HUES64 (cell line): ENCODE results near the gene MACROD1.

Source experiments
- H3K27ac ChIP-seq: 2 replicates; pipeline ENCODE4 v1.7.0; 2013; ENCODE audit warnings: low read depth, low read length, inconsistent platforms
- H3K27me3 ChIP-seq: 2 replicates; pipeline ENCODE4 v1.6.1; 2013; ENCODE audit warnings: mild to moderate bottlenecking, low read length; ENCODE audit not compliant: insufficient read depth
- H3K36me3 ChIP-seq: 2 replicates; pipeline ENCODE4 v1.6.1; 2013; ENCODE audit warnings: mild to moderate bottlenecking, low read length; ENCODE audit not compliant: insufficient read depth
- H3K4me1 ChIP-seq: 2 replicates; pipeline ENCODE4 v1.6.1; 2013; ENCODE audit warnings: mild to moderate bottlenecking, low read length, moderate library complexity; ENCODE audit not compliant: insufficient read depth
- H3K4me3 ChIP-seq: 2 replicates; pipeline ENCODE4 v1.5.1; 2013; ENCODE audit warnings: mild to moderate bottlenecking, low read length, moderate library complexity
- H3K9ac ChIP-seq: 2 replicates; pipeline ENCODE4 v1.6.1; 2013; ENCODE audit warnings: mild to moderate bottlenecking, low read depth, low read length
- H3K9me3 ChIP-seq: 2 replicates; pipeline ENCODE4 v1.6.1; 2013; ENCODE audit warnings: low read depth, low read length; ENCODE audit not compliant: insufficient read depth
- WGBS: fragments of 150-250, 120-280 bp; methylation state at CpG from one replicate; pipeline ENCODE4 v1.1.7; 2013; ENCODE audit warnings: missing lambda C conversion rate; 5-methylcytosine and 5-hydroxymethylcytosine counted together

Gene MACROD1

DNA sequence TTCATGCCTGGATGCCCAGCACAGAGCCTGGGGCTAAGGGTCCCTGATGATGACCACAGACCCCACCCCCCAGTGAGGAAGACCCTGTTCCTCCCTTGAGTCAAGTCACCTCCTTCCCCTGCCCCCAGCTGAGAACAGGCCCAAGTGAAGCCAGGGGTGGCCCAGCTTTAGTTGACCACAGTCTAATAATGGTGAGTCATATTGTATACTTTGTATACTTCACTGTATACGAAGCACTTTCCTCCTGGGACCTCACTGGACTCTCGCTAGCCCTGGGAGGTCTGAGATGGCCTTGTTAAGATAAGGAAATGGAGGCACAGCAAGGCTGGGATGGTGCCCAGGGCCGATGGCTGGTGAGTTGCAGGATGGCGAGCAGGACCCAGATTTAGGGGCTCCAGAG, 133.9 kb downstream of the MACROD1 start:
- 93% methylated on average over 4 of the region's 4 CpGs for WGBS
- no peaks in the 10 kb centered on the region for H3K9me3 ChIP-seq
- H3K4me1 ChIP-seq: peaks cover 28% of the 10 kb centered on the region
- peaks cover 79% of the 10 kb centered on the region for H3K27me3 ChIP-seq
- no peak overlapping the region for H3K9ac ChIP-seq
- H3K27ac ChIP-seq: no peak overlapping the region
- no peaks in the 10 kb centered on the region for H3K36me3 ChIP-seq
- no peak overlapping the region for H3K4me3 ChIP-seq

DNA sequence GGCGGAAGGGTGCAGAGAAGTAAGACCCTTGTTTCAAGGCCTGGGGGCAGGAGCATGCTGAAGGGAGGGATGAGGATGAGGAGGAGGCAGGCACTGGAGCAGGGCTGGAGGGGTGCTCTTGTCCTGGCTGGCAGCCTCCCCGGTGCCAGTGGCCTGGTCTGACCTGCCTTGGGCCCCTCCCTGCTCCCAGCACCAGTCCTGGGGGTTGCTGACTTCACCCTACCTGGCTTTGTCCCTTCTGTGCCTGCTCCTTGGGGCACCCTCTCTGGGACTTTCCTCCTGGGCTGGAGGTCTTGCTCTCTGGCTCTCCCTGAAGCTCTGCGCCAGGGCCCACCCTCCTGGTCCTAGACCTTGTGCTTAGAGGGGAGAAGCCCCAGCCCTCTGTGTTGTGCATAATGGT, 134.9 kb downstream of the MACROD1 start:
- WGBS: 86% methylated on average over 3 of the region's 3 CpGs
- H3K27me3 ChIP-seq: peaks cover 69% of the 10 kb centered on the region
- H3K9ac ChIP-seq: no peak overlapping the region
- no peak overlapping the region for H3K27ac ChIP-seq
- no peaks in the 10 kb centered on the region for H3K36me3 ChIP-seq
- no peak overlapping the region for H3K4me3 ChIP-seq
- H3K4me1 ChIP-seq: peaks cover 27% of the 10 kb centered on the region
- no peaks in the 10 kb centered on the region for H3K9me3 ChIP-seq

DNA sequence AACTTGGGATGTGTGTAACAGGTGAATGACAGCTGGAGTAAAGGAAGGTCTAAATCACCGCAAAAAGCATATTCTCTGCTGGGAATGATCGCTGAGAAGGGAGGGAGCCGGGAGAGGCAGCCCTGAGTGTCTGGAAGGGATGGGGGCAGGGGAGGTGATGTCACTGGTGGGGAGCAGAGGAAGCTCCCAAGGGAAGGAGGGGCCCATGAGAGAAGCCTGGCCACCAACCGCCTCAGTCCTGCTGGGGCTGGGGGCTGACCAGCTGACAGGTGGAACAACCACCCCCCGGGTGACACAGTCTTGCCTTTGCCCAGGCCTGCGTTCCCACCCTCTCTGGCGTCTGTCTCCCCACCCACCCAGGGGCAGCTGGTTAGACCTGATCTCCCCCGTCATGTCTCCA, 136.1 kb downstream of the MACROD1 start:
- H3K36me3 ChIP-seq: no peaks in the 10 kb centered on the region
- H3K9me3 ChIP-seq: no peaks in the 10 kb centered on the region
- 56% methylated on average over 8 of the region's 8 CpGs for WGBS
- H3K9ac ChIP-seq: no peak overlapping the region
- peaks cover 59% of the 10 kb centered on the region for H3K27me3 ChIP-seq
- no peak overlapping the region for H3K4me3 ChIP-seq
- H3K4me1 ChIP-seq: peaks cover 35% of the 10 kb centered on the region
- H3K27ac ChIP-seq: no peak overlapping the region

DNA sequence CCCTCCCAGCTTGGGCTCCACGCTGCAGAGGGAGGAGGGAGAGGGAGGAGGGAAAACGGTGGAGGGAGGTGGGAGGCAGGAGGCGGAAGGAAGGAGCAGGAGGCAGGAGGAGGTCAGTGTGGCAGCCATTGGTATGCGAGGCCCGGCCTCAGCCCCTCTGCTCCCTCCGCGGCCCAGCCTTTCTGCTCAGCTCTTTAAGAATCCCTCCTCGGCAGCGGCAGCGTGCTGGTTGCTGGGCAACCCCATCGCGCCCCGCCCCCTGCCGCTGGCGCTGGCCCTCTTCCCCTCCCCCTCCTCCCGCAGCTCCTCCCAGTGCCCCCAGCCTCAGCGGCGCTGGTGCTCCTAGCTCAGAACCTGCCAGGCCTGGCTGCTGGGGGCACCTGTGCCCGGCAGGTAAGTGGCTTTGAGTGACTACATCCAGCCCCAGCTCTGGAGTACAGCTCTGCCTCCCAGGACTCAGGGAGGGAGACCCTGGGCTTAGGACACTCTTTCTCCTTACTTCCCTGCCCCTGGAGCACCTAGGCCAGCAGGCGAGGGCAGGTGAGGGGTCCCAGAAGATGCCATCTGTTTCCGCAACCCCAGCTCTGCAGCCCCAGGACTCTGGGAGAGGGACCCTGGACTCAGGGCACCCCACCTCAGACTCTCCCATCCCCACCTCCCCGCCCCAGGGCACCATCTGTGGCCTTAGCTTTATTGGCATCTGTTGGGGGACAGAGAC, 137.4 kb downstream of the MACROD1 start:
- H3K9ac ChIP-seq: no peak overlapping the region
- H3K9me3 ChIP-seq: no peaks in the 10 kb centered on the region
- no peak overlapping the region for H3K4me3 ChIP-seq
- peak overlapping the region; percentile 34; the same call in 1 of the 2 replicates for H3K27ac ChIP-seq
- no peaks in the 10 kb centered on the region for H3K36me3 ChIP-seq
- H3K27me3 ChIP-seq: peaks cover 47% of the 10 kb centered on the region
- 14% methylated on average over 22 of the region's 22 CpGs for WGBS
- peaks cover 38% of the 10 kb centered on the region for H3K4me1 ChIP-seq

DNA sequence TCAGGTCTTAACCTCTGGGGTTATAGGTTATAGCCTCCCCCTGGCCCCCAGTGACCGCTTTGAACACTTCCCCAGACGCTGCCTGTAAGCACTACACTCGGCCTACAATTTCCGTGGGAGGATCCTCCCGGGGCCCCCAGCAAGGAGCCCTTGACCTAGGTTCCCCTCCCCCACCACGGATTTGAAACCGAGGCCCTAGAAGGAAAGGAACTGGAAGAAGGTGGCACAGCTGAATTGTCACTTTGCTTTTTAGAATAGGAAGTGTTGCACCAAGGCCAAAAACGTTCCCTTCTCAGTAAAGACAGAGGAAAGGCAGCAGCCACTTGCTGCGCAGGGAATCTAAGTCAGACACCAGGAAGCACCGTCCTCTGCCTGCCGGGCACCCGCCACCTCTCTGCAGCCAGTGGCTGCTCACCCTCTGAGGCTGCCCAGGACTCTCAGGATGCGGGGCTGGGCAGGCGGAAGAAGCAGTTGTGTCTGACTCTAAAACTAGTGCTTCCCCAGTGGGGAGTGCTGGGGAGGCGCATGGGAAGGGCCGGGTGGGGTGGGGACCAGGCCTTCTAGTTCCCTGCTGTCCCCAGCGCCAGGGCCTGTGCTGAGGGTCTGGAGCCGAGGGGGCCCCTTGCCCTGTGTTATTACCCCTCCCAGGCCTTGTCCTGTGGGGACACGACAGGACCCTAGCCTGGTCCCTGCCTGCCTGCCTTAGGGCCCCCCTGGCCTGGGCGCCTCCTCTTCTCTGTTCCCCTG, 138.1 kb downstream of the MACROD1 start:
- WGBS: 47% methylated on average over 19 of the region's 20 CpGs
- H3K36me3 ChIP-seq: no peaks in the 10 kb centered on the region
- no peak overlapping the region for H3K9ac ChIP-seq
- H3K9me3 ChIP-seq: no peaks in the 10 kb centered on the region
- peaks cover 38% of the 10 kb centered on the region for H3K4me1 ChIP-seq
- peak overlapping the region; percentile 34; the same call in 1 of the 2 replicates for H3K27ac ChIP-seq
- peaks cover 42% of the 10 kb centered on the region for H3K27me3 ChIP-seq
- H3K4me3 ChIP-seq: no peak overlapping the region

DNA sequence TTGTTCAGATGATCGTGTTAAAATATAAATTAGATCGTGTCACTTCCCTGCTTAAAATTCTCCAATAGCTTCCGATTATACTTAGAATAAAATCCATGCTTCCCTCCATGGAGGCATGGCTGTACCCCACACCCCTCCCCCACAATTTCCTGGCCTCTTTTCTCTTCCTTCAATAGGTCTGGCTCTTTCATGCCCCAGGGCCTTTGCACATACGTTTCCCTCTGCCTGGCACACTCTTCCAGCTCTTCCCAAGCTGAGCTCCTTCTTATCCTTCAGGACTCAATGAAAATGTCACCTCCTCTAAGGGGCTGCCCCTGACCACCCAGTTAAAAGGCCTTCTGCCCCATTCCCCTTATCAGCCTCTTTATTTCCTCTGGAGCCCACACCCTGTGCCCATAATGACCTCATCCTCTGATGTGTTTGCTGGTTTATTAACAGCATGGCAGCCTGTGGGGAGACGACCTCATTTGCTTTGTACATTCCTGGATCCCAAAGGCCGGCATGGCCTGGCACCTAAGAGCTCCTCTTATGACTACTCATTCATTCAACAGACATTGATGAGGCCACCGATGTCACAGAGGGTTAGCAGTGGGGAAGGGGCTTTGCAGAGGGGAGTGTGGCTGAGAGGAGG, 139.2 kb downstream of the MACROD1 start:
- Histone ChIP-seq H3K4me3 (no peak overlapping the region), H3K27ac (no peak overlapping the region), H3K36me3 (no peaks in the 10 kb centered on the region), H3K4me1 (peaks cover 46% of the 10 kb centered on the region), H3K9me3 (no peaks in the 10 kb centered on the region), H3K27me3 (peaks cover 31% of the 10 kb centered on the region), H3K9ac (no peak overlapping the region)
- WGBS: 92% methylated on average over 7 of the region's 7 CpGs

DNA sequence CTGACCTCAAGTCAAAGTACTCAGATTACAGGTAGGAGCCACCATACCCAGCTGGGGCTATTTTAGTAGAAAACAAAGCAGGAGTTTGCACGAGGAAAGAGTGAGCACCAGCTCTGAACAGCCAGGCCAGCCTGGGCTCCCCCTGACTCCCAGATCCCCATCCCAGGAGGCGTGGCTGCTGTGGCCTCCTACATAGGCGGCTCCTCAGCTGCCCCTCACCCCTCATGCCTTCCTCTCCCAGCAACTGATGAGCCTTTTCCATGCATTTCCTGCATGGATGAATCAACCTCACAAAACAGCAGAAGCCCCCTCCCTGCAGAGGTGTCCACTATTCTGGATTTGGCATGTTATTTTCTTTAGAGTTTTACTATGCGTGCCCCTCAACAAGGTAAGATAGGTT, 140.7 kb downstream of the MACROD1 start:
- H3K27ac ChIP-seq: peak overlapping the region; percentile 48; the same call in 1 of the 2 replicates
- WGBS: 26% methylated on average over 4 of the region's 4 CpGs
- peaks cover 49% of the 10 kb centered on the region for H3K4me1 ChIP-seq

DNA sequence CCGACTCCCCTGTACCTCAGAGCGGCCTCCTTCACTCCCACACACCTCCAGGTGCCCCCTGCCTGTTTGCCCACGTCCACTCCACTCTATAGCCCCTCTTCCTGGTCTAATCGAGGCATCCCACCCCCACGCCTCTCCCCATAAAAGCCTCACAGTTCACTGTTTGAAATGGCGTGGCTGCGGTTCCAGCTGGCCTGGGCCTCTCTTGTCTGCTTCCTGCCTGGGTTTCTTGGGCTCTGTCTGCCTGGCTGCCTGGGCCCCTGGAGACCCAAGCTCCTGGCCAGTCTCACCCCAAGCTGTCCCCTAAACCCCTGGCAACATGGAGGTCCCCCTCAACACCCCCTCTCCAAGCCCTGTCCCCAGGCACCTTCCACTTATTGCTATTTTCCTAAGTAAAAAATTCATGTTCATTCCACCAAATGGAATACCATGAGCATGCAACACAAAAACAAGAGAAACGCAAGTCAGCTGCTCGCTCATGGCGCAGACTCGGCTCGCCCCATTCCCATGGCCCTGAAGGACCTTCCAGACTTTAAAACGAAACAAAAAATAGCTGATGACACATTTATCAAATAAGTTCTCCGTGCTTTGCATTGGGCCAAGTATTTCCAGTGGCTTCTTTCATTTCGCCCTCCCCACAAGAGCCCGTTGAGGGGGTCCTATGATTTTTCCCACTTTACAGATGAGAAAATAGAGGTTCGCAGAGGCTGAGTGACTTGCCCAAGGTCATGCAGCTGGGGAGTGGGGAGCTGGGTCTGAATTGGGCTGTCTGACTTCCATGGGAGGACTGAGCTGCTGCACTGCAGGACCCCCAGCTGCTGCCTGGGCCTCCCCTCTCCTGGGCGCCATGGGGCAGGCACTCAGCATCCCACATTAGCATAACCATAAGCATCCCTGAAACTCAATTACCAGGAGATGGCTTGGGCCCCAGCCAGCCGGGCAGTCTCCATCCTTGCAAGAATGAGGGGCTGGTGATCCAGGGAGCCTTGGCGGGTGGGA, 141.9 kb downstream of the MACROD1 start:
- peaks cover 42% of the 10 kb centered on the region for H3K4me1 ChIP-seq
- H3K9me3 ChIP-seq: no peaks in the 10 kb centered on the region
- H3K9ac ChIP-seq: no peak overlapping the region
- no peak overlapping the region for H3K27ac ChIP-seq
- no peaks in the 10 kb centered on the region for H3K36me3 ChIP-seq
- peaks cover 10% of the 10 kb centered on the region; the same call in 1 of the 2 replicates for H3K27me3 ChIP-seq
- H3K4me3 ChIP-seq: no peak overlapping the region
- WGBS: 71% methylated on average over 20 of the region's 20 CpGs

More for the DNA sequence above, 140.7 kb downstream of the MACROD1 start:
- Histone ChIP-seq H3K36me3 (no peaks in the 10 kb centered on the region), H3K27me3 (peaks cover 16% of the 10 kb centered on the region), H3K4me3 (no peak overlapping the region), H3K9ac (no peak overlapping the region), H3K9me3 (no peaks in the 10 kb centered on the region)

DNA sequence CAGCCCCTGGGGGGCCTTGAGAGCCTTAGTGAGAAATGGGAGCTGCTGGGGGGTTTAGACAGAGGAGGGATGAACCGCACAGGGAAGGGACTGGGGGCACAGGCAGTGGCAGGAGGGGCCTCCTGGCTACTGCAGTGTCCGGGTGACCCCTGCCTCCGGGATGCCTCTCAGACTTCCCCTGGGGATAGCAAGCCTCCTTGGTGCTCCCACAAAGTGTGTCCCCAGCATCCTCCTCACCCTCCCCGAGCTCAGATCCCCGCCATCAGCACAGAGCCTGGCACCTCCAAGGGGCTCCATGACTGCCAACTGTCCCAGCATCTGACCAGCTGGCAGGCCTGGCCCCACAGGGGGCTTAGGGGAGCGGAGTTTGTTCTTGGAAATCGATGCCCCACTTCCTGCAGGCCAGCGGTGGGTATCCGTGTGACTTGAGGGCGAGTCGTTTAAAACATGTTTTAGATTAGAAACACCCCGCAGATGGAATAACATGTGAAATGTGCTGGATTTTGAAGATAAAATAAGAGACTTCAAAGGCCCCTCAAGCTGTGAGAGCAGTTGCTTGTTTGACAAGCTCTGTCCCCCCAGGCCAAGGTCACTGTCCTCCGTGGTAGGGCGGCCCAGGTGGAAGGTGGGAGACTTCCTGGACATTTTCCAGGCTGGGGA, 143.7 kb downstream of the MACROD1 start:
- Histone ChIP-seq H3K4me1 (peaks cover 26% of the 10 kb centered on the region), H3K36me3 (no peaks in the 10 kb centered on the region), H3K9me3 (no peaks in the 10 kb centered on the region), H3K9ac (no peak overlapping the region), H3K27me3 (peaks cover 5% of the 10 kb centered on the region; the same call in 1 of the 2 replicates), H3K27ac (no peak overlapping the region), H3K4me3 (no peak overlapping the region)
- WGBS: 75% methylated on average over 14 of the region's 14 CpGs

DNA sequence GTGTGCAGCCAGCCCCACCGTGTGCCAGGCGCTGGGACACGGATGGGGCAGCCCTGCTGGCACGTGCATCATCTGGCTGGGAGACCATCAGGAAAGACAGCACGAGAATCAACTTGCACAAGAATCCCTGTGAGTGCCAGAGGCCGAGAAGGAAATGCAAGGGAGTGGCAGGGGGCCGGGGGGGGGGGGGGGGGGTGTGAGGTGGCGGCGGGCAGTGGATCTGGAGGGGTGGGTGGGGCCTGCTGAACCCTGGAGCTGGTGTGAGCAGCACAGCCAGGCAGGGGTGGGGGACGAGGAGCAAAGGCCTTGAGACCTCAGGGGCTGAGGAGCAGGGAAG, 144.2 kb downstream of the MACROD1 start:
- Histone ChIP-seq H3K4me1 (peaks cover 22% of the 10 kb centered on the region), H3K27me3 (peaks cover 5% of the 10 kb centered on the region; the same call in 1 of the 2 replicates), H3K4me3 (no peak overlapping the region), H3K9me3 (no peaks in the 10 kb centered on the region), H3K36me3 (no peaks in the 10 kb centered on the region), H3K9ac (no peak overlapping the region), H3K27ac (no peak overlapping the region)
- 11% methylated on average over 6 of the region's 10 CpGs for WGBS
